ENCODE data around the gene GFY.

Gene GFY

DNA sequence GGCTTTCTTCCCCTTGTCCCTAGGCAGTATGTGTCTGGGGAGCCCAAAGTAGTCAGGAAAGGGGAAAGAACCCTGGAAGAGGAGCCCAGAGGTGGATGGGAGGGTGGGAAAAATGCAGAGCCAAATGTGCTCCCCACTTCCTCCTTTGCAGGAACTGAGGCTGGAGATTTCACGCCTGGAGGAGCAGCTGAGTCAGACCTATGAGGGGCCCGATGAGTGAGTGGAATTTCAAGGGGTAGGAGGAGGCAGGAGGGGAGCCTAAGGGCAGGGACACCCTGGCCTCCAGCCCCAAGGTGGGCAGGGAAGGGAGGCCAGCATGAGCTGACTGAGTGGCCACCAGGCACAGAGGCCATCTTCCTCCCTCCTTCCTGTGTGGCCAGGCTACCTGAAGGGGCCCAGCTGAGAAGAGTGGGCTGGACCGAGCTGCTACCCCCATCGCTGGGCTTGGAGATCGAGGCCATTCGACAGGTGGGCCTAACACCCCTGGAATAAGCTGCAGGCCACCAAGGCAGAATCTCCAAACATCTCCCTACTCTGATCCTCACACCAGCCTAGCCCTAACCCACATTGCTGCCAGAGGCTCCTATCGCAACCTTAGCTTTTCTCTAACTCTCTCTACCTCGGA, 16.3 kb upstream of the GFY start:
- peaks cover 48% of the 10 kb centered on the region for H3K4me1 ChIP-seq (ENCODE audit: control insufficient read depth, insufficient read depth, low read length, poor library complexity, severe bottlenecking)
- peak overlapping the region; percentile 57 for H3K27ac ChIP-seq (ENCODE audit: insufficient read depth, low read length, poor library complexity, severe bottlenecking)
- peak overlapping the region; percentile 13 for H3K4me3 ChIP-seq (ENCODE audit: insufficient read depth, low read depth, low read length, poor library complexity, severe bottlenecking)
- no peaks in the 10 kb centered on the region for H3K36me3 ChIP-seq (ENCODE audit: control insufficient read depth, insufficient read depth, low read length)
- no peaks in the 10 kb centered on the region for H3K27me3 ChIP-seq (replicated peaks; ENCODE audit: control insufficient read depth, insufficient read depth, low read length, poor library complexity, severe bottlenecking)
- H3K9me3 ChIP-seq (ENCODE audit: control insufficient read depth, low read length) = no peaks in the 10 kb centered on the region
- DNase-seq = no peak

DNA sequence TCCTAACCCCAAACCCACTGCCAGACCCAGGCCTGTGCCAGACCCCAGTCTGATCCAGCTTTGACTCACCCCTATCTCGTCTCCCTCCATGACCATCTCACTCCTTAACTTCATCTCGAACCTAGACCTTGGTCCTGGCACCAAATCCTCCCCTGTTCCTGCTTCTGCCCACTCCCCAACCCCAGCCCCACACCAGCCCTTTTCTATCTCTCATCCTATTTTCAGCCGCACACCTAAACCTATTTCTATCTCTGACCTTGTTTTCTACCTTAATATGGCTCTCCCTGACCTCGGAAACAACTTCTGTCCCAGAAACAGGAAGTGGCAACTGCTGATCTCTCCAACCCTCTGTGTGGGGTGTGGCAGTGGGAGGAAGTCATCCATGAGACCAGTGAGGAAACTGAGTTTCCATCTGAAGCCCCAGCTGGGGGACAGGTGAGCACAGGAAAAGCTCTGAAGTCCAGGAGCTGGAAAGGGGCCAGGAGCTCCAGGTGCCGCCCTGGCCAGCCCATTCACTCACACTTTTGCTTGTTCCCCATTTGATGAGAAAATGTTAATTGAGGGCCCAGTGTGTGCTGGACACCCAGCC, 15.7 kb upstream of the GFY start:
- Histone ChIP-seq H3K27ac (ENCODE audit: insufficient read depth, low read length, poor library complexity, severe bottlenecking) (peak overlapping the region; percentile 57), H3K36me3 (ENCODE audit: control insufficient read depth, insufficient read depth, low read length) (no peaks in the 10 kb centered on the region), H3K9me3 (ENCODE audit: control insufficient read depth, low read length) (no peaks in the 10 kb centered on the region), H3K27me3 (replicated peaks; ENCODE audit: control insufficient read depth, insufficient read depth, low read length, poor library complexity, severe bottlenecking) (no peaks in the 10 kb centered on the region), H3K4me3 (ENCODE audit: insufficient read depth, low read depth, low read length, poor library complexity, severe bottlenecking) (peak overlapping the region; percentile 13), H3K4me1 (ENCODE audit: control insufficient read depth, insufficient read depth, low read length, poor library complexity, severe bottlenecking) (peaks cover 48% of the 10 kb centered on the region)
- no peak for DNase-seq

DNA sequence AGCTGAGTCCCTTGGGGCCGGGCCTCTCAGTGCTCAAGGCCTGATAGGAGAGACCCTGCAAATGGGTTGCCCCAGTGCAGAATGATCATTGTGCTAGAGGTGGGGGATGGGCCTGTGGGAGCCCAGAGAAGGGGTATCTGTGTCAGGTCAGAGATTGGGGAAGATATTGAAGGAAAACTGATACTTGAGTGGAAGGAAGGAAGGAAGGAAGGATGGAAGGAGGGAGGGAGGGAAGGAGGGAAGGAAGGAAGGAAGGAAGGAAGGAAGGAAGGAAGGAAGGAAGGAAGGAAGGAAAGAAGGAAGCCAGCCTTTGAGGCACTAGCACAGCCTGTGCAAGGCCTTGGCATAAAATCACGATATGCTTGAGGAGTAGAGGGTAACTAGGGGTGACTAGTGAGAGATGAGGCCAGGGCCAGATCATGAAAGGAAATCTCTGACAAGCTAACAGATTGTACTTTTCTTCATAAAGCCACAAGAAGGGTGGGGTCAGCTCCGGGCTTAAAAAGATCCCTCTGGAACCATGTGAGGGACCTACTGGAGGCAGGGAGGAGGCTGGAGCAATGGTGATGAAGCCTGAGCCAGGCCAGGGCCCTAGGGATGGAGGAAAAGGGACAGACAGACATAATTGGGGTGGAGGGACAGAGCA, 13.4 kb upstream of the GFY start:
- DNase-seq = no peak
- no peak overlapping the region for H3K27ac ChIP-seq (ENCODE audit: insufficient read depth, low read length, poor library complexity, severe bottlenecking)
- H3K4me3 ChIP-seq (ENCODE audit: insufficient read depth, low read depth, low read length, poor library complexity, severe bottlenecking) = no peak overlapping the region
- H3K4me1 ChIP-seq (ENCODE audit: control insufficient read depth, insufficient read depth, low read length, poor library complexity, severe bottlenecking) = peaks cover 47% of the 10 kb centered on the region
- no peaks in the 10 kb centered on the region for H3K36me3 ChIP-seq (ENCODE audit: control insufficient read depth, insufficient read depth, low read length)
- no peaks in the 10 kb centered on the region for H3K27me3 ChIP-seq (replicated peaks; ENCODE audit: control insufficient read depth, insufficient read depth, low read length, poor library complexity, severe bottlenecking)
- H3K9me3 ChIP-seq (ENCODE audit: control insufficient read depth, low read length) = no peaks in the 10 kb centered on the region

GRCh38 chr19:49413348-49413747, 11.8 kb upstream of the GFY start:
- Histone ChIP-seq H3K9me3 (ENCODE audit: control insufficient read depth, low read length) (no peaks in the 10 kb centered on the region), H3K36me3 (ENCODE audit: control insufficient read depth, insufficient read depth, low read length) (no peaks in the 10 kb centered on the region), H3K27me3 (replicated peaks; ENCODE audit: control insufficient read depth, insufficient read depth, low read length, poor library complexity, severe bottlenecking) (no peaks in the 10 kb centered on the region), H3K4me3 (ENCODE audit: insufficient read depth, low read depth, low read length, poor library complexity, severe bottlenecking) (no peak overlapping the region), H3K27ac (ENCODE audit: insufficient read depth, low read length, poor library complexity, severe bottlenecking) (no peak overlapping the region), H3K4me1 (ENCODE audit: control insufficient read depth, insufficient read depth, low read length, poor library complexity, severe bottlenecking) (peaks cover 32% of the 10 kb centered on the region)
- no peak for DNase-seq

DNA sequence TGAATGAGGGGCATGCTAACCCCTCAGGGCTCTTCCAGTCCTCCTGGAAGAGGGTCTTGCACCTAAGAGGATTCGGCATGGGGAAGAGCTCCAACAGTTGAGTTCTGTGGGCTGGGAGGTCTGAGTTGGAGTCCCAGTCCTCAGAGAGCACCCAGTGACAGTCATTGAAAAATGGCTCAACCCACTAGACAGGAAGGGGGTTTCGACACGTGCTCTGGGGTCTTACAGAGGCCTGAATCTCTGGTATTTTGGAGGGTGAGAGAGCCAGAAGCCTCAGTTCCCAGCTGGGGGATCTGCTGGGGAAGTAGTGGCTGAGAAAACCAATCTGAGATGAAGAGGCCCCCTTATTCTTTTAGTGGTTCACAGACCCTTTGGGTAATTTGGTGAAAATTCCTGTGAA, 10.9 kb upstream of the GFY start:
- no peak for DNase-seq
- no peaks in the 10 kb centered on the region for H3K27me3 ChIP-seq (replicated peaks; ENCODE audit: control insufficient read depth, insufficient read depth, low read length, poor library complexity, severe bottlenecking)

GRCh38 chr19:49415102-49415809, 9.9 kb upstream of the GFY start:
- H3K27ac ChIP-seq (ENCODE audit: insufficient read depth, low read length, poor library complexity, severe bottlenecking) = no peak overlapping the region
- DNase-seq = no peak
- H3K4me3 ChIP-seq (ENCODE audit: insufficient read depth, low read depth, low read length, poor library complexity, severe bottlenecking) = no peak overlapping the region
- H3K4me1 ChIP-seq (ENCODE audit: control insufficient read depth, insufficient read depth, low read length, poor library complexity, severe bottlenecking) = peaks cover 13% of the 10 kb centered on the region
- no peaks in the 10 kb centered on the region for H3K36me3 ChIP-seq (ENCODE audit: control insufficient read depth, insufficient read depth, low read length)
- no peaks in the 10 kb centered on the region for H3K9me3 ChIP-seq (ENCODE audit: control insufficient read depth, low read length)
- no peaks in the 10 kb centered on the region for H3K27me3 ChIP-seq (replicated peaks; ENCODE audit: control insufficient read depth, insufficient read depth, low read length, poor library complexity, severe bottlenecking)

More for the DNA sequence above, 10.9 kb upstream of the GFY start:
- no peak overlapping the region for H3K4me3 ChIP-seq (ENCODE audit: insufficient read depth, low read depth, low read length, poor library complexity, severe bottlenecking)
- H3K9me3 ChIP-seq (ENCODE audit: control insufficient read depth, low read length) = no peaks in the 10 kb centered on the region
- H3K27ac ChIP-seq (ENCODE audit: insufficient read depth, low read length, poor library complexity, severe bottlenecking) = no peak overlapping the region
- H3K4me1 ChIP-seq (ENCODE audit: control insufficient read depth, insufficient read depth, low read length, poor library complexity, severe bottlenecking) = peaks cover 23% of the 10 kb centered on the region
- H3K36me3 ChIP-seq (ENCODE audit: control insufficient read depth, insufficient read depth, low read length) = no peaks in the 10 kb centered on the region

DNA sequence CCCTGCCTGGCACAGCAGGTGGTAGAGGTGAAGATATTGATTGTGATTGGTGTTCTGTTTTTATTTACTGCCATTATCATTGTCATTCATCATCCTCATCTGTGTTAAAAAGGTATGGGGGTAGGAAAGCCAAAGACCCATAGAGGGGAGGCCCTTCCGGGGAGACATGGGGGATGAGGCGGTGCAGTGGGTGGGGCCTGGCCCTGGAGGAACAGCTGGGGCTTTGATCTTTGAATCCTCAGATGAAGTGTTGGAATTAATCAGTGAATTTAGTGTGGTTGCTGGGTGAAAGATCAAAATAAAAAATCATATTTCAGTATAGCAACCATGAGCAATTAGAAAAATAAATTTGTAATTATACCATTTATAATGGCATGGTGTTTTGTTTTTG, 9.4 kb upstream of the GFY start:
- H3K9me3 ChIP-seq (ENCODE audit: control insufficient read depth, low read length) = no peaks in the 10 kb centered on the region
- H3K4me1 ChIP-seq (ENCODE audit: control insufficient read depth, insufficient read depth, low read length, poor library complexity, severe bottlenecking) = peaks cover 12% of the 10 kb centered on the region
- no peaks in the 10 kb centered on the region for H3K36me3 ChIP-seq (ENCODE audit: control insufficient read depth, insufficient read depth, low read length)
- no peaks in the 10 kb centered on the region for H3K27me3 ChIP-seq (replicated peaks; ENCODE audit: control insufficient read depth, insufficient read depth, low read length, poor library complexity, severe bottlenecking)
- no peak overlapping the region for H3K4me3 ChIP-seq (ENCODE audit: insufficient read depth, low read depth, low read length, poor library complexity, severe bottlenecking)
- H3K27ac ChIP-seq (ENCODE audit: insufficient read depth, low read length, poor library complexity, severe bottlenecking) = no peak overlapping the region
- no peak for DNase-seq

DNA sequence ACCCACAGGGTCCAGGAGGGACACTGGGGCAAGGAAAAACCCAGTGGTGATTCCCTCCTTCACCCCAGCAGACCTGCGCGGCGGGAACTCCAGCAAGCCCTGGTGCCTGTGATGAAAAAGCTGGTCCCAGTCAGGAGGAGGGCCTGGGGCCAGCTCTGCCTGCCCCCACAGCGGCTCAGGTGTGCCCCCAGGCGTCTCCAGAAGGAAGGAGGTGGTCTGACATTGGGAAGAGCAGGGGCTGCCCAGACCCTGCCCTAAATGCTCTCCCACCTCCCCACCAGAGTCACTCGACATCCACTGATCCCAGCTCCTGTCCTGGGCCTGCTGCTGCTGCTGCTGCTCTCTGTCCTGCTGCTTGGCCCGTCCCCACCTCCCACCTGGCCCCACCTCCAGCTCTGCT, 8.1 kb upstream of the GFY start:
- Histone ChIP-seq H3K36me3 (ENCODE audit: control insufficient read depth, insufficient read depth, low read length) (no peaks in the 10 kb centered on the region), H3K4me1 (ENCODE audit: control insufficient read depth, insufficient read depth, low read length, poor library complexity, severe bottlenecking) (peaks cover 13% of the 10 kb centered on the region), H3K27me3 (replicated peaks; ENCODE audit: control insufficient read depth, insufficient read depth, low read length, poor library complexity, severe bottlenecking) (peaks cover 10% of the 10 kb centered on the region), H3K27ac (ENCODE audit: insufficient read depth, low read length, poor library complexity, severe bottlenecking) (no peak overlapping the region), H3K4me3 (ENCODE audit: insufficient read depth, low read depth, low read length, poor library complexity, severe bottlenecking) (no peak overlapping the region), H3K9me3 (ENCODE audit: control insufficient read depth, low read length) (no peaks in the 10 kb centered on the region)
- no peak for DNase-seq

- Histone ChIP-seq H3K9me3 (ENCODE audit: control insufficient read depth, low read length) (no peaks in the 10 kb centered on the region), H3K27ac (ENCODE audit: insufficient read depth, low read length, poor library complexity, severe bottlenecking) (no peak overlapping the region), H3K36me3 (ENCODE audit: control insufficient read depth, insufficient read depth, low read length) (no peaks in the 10 kb centered on the region)
Observed at GRCh38 chr19:49418511-49418910, 6.7 kb upstream of the GFY start.

GRCh38 chr19:49419173-49419572, 6.0 kb upstream of the GFY start:
- H3K4me3 ChIP-seq (ENCODE audit: insufficient read depth, low read depth, low read length, poor library complexity, severe bottlenecking) = no peak overlapping the region
- H3K27ac ChIP-seq (ENCODE audit: insufficient read depth, low read length, poor library complexity, severe bottlenecking) = no peak overlapping the region
- H3K27me3 ChIP-seq (replicated peaks; ENCODE audit: control insufficient read depth, insufficient read depth, low read length, poor library complexity, severe bottlenecking) = peaks cover 22% of the 10 kb centered on the region
- peaks cover 32% of the 10 kb centered on the region for H3K4me1 ChIP-seq (ENCODE audit: control insufficient read depth, insufficient read depth, low read length, poor library complexity, severe bottlenecking)
- H3K9me3 ChIP-seq (ENCODE audit: control insufficient read depth, low read length) = no peaks in the 10 kb centered on the region
- no peaks in the 10 kb centered on the region for H3K36me3 ChIP-seq (ENCODE audit: control insufficient read depth, insufficient read depth, low read length)
- no peak for DNase-seq

More at GRCh38 chr19:49418511-49418910, 6.7 kb upstream of the GFY start:
- Histone ChIP-seq H3K4me1 (ENCODE audit: control insufficient read depth, insufficient read depth, low read length, poor library complexity, severe bottlenecking) (peaks cover 25% of the 10 kb centered on the region), H3K27me3 (replicated peaks; ENCODE audit: control insufficient read depth, insufficient read depth, low read length, poor library complexity, severe bottlenecking) (peaks cover 22% of the 10 kb centered on the region), H3K4me3 (ENCODE audit: insufficient read depth, low read depth, low read length, poor library complexity, severe bottlenecking) (no peak overlapping the region)
- no peak for DNase-seq
